Midbrain (tissue), 1 donor: ENCODE results near the gene GRIN2A.

ENCODE experiments used
- DNase-seq: peaks from one replicate; lab custom pipeline; 2025; lab: John Stamatoyannopoulos, UW

The GRIN2A gene

DNA sequence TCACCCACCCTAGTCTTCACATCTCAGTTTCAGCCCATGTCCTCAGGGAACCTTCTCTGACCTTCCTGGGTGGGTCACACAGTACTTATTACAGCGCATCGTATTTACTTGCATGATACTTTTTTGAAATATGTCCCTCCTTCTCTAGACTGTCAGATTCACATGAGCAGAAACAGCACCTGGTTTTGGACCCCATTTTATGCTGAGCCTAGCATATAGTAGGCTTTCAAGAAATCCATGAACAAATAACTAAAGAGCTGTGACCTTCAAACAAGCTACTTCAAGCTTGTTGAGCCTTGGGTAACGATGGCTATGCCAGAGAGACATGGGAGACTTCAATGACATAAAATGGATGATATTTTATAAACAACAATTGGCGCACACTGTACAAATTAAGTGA lies 150.3 kb downstream of the GRIN2A start:
- DNase-seq = no peak

DNA sequence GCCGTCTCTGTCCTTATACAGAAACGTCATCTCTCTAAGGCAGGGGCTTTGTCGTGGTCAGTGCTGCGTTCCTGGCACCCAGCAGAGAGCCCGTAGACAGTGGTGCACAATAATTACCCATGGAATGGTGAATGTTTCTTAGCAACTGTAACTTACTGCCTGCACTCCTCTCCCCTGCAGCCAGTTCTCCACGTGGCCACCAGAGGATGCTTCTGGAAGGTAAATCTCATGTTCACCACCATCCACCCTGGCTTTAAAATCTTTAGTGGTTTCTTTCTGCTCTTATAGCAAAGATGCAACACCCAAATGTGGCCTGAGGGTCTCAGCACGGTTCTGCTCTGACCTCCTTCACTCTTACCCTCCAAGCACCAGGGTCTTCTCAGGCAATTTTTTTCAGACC lies 150.8 kb downstream of the GRIN2A start:
- no peak for DNase-seq

DNA sequence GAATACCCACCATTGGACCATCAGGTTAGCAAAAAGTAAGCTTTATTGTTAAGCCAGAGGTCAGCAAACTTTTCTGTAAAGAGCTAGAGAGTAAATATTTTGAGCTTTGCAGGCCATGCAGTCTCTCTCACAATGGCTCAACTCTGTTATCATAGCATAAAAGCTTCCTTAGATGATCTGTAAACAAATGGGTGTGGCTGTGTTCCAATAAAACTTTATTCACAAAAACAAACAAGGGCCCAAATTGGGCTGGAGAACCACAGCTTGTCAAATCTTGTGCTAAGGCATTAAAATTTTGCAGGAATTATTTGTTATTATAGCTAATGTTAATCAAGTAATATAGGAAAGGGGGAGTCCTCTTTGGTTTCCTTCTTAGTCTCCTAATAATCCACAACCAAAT lies 153.6 kb downstream of the GRIN2A start:
- DNase-seq = no peak

DNA sequence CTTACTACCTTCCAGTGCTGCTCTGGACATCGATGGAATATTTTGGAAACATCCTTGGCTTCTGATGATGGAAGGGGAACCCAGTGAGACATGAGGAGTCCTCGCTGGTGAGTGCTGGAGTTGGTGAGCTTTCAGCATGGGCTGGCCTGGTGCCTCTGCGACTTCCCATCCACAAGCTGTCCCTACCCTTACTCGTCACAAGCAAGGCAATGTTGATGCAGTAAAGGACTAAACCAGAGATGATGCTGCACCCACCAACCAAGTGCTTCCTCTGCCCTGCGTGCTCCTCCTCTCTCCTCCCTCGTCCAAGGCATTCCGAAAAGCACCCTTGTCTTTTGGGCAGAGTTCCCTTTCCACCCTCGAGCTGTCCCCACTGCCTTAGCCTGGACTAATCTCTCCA lies 154.7 kb downstream of the GRIN2A start:
- no peak for DNase-seq

DNA sequence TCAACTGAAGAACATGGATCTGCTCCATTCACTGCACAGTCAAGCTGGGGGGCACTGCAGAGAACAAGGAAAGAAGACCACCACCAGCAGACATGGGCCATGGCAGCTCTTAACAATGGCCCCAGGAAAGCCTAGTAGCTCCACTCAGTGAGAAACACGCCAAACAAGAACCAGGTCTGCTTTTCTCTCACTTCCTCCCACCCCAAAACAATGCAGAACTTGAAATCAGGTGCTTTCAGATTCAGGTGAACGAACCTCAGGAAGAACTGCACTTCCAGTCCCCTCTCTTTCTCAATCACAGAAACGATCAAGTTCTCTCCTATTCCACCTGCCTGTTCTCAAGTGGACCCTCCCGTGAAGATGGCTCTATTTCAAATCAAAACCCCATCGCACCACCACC lies 155.6 kb downstream of the GRIN2A start:
- DNase-seq = no peak

DNA sequence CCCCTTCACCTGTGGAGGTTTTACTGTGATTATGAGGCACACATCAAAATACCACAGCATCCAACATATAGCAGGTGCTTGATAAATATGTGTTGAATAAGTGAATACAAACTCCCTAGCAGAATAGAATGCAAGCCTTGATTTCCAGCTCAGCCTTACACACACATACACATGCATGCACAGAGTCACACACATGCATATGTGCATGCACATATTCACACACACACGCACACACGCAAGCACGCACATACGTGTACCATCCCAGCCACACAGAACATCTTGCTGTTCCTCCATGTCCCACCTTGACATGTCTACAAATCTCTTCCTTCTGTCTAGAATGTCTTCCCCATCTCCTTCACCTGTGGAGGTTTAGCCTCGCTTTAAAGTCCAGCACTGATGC lies 160.1 kb downstream of the GRIN2A start:
- no peak for DNase-seq

DNA sequence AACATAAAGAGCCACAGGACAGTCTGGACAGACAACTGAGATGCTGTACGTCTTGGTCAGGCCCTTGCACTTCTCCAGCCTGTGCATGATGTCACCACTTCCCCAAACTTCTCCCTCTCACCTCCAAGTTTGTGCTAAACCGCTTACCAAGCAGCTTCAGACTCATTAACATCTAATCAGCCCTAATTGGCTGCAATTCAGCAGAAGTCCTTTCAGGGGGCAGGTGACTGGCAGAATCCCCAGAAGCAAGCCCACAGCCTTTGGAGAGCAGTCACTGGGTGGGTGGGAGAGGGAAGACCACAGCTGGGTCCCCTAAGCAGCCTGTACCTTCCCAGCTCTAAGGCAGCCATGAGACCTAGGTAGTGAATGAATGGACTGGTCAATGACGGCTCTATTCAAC lies 161.4 kb downstream of the GRIN2A start:
- no peak for DNase-seq

DNA sequence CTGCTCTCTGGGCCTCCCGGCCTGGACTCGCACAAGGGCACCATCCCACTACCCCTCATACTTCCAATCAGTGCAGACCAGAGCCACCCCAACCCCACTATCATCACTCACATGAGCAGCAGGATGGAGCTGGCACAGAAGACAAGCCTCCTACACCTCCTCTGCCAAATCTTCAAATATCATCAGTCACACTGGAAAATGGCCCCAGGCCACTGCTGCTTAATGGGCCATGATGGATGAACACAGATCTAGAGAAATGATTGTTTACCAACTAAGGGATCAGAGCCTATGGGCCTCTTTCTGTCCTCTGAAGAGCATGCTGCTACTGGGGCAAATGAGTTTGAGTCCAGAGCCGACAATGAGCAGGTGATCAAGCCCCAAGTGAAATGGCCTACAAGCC lies 165.5 kb downstream of the GRIN2A start:
- DNase-seq = no peak

DNA sequence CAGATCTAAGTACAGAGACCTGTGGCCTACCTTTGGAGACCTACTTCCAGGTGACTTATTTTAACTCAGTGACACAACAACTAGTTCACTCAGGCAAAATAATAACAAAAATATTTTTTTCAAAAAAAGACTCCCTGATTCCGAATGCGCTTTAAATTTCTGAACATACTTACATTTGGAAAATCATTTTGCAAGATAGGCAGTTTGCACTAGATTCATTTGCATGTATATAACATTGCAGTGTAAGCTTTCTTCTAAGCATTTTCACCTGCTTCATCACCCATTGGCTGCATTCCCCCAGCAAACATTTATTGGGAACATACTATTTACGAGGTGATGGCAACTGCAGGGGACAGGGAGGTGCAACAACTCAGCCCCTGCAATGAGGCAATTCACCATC lies 166.8 kb downstream of the GRIN2A start:
- DNase-seq = no peak

DNA sequence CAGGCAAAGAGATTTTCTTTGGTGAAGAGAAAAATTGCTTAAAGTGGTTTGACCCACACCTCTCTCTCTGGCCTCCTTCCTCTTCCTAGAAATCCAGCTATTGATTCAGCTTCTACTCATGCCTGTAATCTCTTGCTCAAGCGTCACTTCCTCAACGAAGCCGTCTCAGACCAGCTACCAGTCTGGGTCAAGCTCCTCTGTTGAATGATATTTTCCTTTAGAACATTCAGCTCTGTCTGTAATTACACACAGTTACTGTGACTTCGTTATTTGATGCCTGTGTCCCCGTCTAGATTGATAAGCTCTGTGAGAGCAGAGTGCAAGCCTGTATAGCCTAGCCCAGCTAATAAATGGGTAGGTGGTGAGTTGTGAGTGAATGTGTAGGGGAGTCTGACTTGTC lies 168.5 kb downstream of the GRIN2A start:
- no peak for DNase-seq

DNA sequence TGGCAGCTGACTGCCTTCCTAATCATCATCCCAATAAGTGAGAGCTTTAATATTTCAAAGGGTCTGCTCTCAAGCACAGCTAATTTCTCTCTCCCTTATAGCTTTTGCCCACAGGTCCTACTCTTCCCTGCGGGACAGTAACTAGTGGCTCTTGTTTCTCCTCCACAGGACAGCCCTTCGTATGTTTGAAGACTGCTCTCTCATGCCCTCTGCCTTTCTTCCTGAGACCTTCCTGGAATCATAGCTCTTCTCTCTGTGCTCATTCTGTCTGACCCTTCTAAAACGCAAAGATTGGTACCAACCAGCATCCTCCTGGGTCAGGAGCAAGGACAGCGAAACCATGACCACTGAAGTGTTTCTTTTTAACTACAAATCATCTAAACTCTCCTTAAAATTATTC lies 168.9 kb downstream of the GRIN2A start:
- DNase-seq = peak; percentile 31

DNA sequence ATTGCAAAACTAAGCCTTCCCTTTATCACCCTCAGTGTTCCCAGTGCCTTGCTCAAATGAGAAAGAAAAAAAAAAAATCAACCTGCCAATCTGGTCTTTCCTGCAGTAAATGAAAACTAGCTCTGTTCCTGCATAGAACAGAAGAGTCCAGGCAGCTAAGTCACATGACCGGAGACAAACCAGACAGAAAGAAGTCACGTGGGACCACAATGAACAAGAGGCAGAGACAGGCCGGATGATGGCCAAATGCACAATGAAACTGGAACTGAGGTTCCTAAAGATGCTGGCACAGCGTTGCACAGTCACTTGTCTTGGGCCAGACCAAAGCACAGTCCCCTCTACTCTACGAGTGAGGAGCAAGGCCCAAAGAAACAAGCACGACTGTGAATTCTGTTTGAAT lies 172.5 kb downstream of the GRIN2A start:
- peak; percentile 59 for DNase-seq

DNA sequence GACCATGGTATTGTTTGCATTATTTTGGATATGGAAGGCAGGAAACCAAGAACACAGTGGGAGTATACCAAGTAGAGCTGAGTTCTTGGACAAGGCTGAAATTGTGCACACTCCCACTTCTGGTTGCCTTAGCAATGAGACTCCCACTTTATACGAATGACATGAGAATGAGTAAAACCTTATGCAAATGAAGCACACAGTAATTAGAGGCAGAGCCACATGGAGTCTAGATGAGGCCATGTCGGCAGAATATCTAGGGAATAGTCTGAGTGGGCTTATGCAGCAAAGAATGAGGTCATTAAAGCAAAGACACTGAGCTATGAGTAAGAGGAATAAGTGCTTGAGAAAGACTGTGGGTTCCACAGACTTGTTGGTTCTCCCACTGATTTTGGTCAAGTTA lies 178.7 kb downstream of the GRIN2A start:
- DNase-seq = no peak

DNA sequence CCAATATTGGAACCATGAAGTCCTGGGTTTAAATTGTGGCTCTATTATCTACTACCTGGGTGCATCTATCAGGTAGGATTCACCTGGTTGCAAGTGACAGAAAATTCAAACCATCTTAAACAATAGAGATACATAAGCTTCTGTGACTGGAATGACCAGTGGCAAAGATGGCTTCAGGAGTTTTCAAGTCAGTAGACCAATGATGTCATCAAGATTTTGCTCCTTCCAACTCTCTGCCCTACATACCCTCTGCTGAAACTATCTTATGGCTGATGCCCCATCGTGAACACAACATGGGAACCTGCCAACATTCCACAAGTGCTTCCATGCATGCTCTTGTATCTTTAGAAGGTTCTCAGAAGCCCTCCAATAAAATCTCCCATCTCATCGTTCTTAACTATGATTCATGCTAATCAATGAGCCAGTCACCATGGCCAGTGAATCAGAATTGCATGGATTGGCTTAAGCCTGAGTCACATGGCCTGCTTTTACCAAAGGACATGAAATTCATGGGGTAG lies 180.9 kb downstream of the GRIN2A start:
- DNase-seq = no peak

DNA sequence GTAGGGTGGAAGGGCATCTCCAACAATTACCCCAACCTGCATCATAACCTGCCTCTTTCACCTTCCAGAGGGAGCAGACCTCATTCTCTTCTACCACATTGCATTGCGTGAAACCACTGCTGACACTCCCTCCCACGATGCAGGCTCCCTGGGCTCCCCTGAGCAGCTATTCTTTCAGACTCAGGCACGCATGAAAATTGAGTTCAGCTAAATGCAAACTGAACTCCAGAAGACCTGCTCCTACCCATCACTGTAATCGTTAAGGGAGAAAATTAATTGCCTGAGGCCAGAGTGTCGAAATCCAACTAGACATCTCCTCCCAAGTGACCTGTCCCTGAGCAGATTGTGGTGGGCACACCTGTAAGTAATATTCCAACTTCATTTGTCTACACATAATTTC lies 186.0 kb downstream of the GRIN2A start:
- DNase-seq = no peak

DNA sequence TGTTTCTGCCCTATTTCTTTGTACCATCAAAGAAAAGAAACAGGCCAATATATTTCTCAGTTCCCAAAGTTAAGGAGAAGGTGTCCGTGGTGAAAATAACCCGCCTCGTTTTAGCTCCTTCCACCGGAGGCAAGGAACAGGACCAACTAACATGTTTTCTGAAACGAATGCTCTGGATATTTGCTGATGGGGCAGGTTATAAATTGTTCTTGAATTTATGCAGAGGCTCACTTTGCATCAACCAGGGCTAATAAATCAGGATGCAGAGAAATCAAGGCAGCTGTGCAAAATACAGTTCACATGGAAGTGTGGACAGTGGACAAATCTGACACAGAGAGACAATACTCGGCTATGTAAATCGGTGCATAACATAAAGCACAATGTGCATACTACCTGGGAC lies 189.8 kb downstream of the GRIN2A start:
- DNase-seq = no peak

DNA sequence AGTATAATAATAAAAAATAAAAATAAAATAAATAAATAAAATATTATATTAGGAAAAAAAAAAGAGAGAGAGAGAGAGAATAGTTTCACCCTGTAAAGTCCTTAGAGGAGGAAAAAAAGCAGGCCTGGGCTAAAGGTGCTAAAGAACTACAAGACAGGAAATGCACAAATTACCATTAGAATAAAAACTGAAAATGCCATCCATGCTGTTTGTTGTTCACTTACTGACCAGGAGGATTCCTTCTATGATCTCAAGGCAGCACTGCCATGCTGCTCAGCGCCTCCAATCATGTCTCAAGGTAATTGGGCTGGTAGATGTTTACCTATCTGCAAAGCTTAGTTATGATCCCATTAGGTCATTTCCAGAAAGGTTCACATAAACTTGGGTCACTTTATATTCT lies 201.2 kb downstream of the GRIN2A start:
- no peak for DNase-seq

DNA sequence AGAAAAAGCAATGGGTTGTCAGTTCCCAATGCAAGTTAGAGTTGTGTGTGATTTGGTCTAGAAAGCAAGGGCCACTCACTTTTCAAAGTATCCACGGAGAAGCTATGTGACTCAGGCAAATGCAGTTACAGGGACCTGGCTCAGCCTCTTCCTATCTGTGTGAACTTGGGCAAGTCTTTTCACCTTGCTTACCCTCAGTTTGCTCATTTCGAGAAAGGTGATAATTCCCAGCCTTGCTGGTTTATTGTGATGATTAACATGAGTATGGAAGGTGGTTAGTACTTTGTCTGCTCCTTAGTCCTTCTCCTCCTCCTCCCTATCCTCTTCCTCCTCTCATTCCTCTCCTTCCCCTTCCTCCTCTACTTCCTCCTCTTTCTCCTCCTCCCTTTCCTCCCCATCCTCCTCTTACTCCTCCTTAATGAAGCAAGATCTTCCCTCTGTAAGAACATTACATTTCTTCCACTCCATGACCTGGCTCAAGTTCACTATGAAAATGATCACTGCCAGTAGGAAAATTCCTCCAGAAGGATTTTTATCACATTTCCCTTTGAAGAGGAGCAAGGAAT lies 204.0 kb downstream of the GRIN2A start:
- DNase-seq = no peak

DNA sequence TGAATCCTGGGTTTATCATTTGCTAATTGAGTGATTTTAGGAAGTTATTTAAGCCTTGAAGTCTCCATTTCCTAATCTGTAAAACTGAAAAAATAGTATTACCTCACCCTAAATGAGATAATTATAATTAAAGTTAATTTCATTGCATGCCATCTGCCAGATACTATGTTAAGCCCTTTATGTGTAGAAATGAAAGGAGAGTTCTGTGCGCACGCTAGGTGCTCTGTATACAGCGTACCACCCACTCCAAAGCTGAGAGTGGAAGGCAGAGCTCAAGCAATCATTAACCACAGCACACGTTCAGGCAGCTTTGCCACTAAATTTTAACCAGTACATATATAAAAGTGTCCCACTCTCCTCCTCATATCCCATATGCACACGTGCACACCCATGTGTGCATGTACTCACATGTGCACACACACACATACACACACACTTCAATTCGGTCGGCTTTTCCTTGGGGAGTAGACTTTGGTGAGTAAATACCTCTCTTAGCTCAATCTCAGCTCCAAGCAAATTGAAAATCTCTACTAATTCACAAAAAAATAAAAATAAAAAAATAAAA lies 204.8 kb downstream of the GRIN2A start:
- no peak for DNase-seq

DNA sequence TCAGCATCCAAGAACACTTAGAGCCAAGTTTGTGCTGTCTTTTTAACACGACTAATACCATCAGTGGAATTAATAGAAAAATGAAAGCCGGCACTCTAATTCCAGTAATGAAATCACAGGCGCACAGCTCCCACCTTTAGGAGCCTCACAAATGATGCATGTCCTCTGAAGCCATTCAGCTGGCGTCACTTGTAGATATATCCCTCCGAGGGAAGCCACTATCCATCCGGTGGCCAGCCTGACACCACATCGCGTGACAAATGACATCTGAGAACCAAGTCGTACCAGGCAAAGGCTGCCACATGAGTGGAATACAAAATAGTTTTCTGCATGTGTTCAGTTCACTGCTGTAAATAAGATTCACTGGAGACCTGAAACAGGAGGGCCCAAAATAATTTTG lies 205.6 kb downstream of the GRIN2A start:
- peak; percentile 88 for DNase-seq

DNA sequence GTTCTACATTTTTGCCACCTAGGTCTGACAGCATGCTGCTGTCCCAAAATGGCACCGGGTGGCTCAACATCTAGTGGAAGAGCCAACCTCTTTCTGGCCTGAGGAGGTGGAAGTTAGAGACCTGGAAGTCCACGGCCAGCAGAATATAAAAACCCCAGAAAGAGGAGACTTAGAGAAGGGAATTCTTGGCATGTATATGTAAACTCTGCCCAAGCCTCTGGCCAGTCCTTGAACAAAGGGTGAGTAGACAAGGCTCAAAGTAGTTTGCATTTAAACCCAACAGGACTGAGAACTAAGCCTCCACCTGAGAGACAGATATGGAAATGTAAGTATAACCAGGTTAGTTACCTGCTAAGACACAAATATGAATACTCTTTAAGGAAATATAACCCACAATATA lies 210.3 kb downstream of the GRIN2A start:
- no peak for DNase-seq

DNA sequence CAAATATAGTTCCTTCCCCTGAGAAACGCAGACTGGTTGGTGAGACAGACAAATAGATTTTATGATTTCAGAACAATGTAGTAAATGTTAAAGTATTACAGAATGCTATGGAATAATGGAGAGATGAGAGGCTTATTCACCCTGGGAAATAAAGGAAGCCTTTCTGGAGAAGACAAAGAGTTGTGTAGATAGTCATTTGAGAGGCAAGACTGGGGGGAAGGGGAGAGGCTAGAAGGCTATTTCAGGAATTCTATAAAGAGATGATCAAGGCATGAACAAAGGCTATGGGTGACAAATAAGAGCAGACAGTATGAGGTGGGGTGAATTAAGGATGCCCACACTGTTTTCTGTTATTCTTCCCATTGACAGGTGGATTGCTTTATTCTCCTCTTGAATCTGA lies 211.4 kb downstream of the GRIN2A start:
- DNase-seq = peak; percentile 65

DNA sequence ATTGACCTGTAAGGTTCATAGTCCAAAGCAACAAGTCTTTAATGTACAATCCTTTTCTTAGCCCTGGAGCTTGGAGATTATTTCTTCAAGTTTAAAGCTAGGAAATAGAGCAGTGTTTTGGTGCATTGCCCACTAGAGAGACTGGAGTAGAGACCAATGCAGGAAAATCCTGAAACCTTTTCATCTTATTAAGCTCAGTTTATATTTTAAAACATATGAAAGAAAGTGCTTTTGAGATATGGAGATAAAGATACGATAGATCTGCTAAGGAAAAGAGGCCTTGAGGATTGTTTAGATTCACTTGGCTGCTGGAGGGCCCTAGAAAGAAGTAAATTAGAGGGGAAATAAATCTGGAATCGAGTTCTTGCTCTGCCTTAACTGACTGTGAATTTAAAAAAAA lies 212.0 kb downstream of the GRIN2A start:
- no peak for DNase-seq

DNA sequence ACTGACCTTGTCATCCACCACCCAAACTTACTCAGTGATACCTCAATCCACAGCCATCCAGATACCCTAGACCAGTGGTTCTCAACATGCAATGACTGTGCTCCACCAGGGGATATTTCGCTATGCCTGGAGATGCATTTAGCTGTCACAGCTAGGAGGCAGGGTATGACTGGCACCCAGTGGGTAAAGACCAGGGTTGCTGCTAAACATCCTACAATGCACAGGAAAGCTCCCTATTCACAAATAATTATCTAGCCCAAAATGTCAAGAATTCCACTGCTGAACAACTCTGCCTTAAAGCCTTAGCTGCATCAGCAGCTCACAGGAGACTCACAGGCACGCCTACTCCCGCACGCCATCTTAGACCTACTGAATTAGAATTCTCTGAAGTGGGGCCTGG lies 212.6 kb downstream of the GRIN2A start:
- peak; percentile 23 for DNase-seq
